Activated T-helper 17 cell treated with anti-CD3 and anti-CD28 coated beads, Interleukin-2, amount 50 U/mL, for 72 hours (primary cell): ENCODE measurements around the gene MFRP. TPM values are rescaled to one million over a fixed set of nuclear protein-coding genes. Genes with fewer than 3 reads are reported as not detected.
"Not testable (repeated sequence)": the region's sequence is repeated elsewhere in the genome, so short reads cannot be mapped to it uniquely, and the experiment has no call there.

Source experiments
- ATAC-seq: fragments of 150-1000 bp; cut with Tn5 transposase; replicated peaks from 2 replicates; pipeline ENCODE4 v1.10.0; 2021; ENCODE audit warnings: mild to moderate bottlenecking, moderate library complexity
- H3K27ac Mint-ChIP-seq: one replicate; pipeline ENCODE4 v1.8.0; 2022; ENCODE audit warnings: mixed read lengths
- H3K27me3 Mint-ChIP-seq: one replicate; pipeline ENCODE4 v1.8.0; 2022; ENCODE audit warnings: mixed read lengths
- H3K36me3 Mint-ChIP-seq: one replicate; pipeline ENCODE4 v1.8.0; 2022; ENCODE audit warnings: low read depth, mild to moderate bottlenecking, mixed read lengths
- H3K4me1 Mint-ChIP-seq: one replicate; pipeline ENCODE4 v1.8.0; 2022; ENCODE audit warnings: mixed read lengths
- H3K4me3 Mint-ChIP-seq: one replicate; pipeline ENCODE4 v1.8.0; 2022; ENCODE audit warnings: mild to moderate bottlenecking, mixed read lengths
- H3K9me3 Mint-ChIP-seq: one replicate; pipeline ENCODE4 v1.8.0; 2022; ENCODE audit warnings: mixed read lengths
- total RNA-seq, 2 donors: library from RNA; stranded (reverse); gene quantifications; one replicate each; pipeline ENCODE4 v1.2.3, GENCODE V29; 2022

Gene MFRP
- total RNA-seq = not detected

DNA sequence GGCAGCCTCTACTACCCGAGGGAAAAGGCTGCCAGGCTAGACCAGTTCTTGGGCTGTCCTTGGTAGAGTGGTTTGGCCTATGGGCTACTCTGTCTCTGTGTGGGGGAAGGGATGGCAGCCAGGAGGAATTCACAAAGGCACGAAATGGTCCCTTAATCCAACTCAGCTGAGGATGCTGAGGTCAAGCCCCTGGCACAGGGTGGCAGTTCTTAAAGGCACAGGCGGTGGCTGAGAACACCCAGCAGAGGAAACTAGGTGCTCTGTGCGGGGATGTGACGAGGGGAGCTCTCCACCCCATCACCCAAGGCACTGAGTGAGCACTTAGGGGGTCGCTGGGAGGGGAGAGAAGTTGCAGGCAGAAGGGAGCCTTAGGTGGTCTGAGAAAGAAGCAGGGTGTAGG lies at the start of gene MFRP:
Gene MFRP, minus strand, starts transcription at position 101 of the 400 bp plus-strand sequence. CDS start 192 bp downstream, outside the sequence.
- no peak within 1 kb of the TSS for H3K27ac Mint-ChIP-seq
- H3K4me3 Mint-ChIP-seq = no peak within 1 kb of the TSS
- H3K4me1 Mint-ChIP-seq = peaks cover 5% of the 10 kb centered on the region
- no peaks in the 10 kb centered on the region for H3K9me3 Mint-ChIP-seq
- peaks cover 26% of the 10 kb centered on the region for H3K27me3 Mint-ChIP-seq
- H3K36me3 Mint-ChIP-seq = no peaks in the 10 kb centered on the region
- ATAC-seq = no peak

DNA sequence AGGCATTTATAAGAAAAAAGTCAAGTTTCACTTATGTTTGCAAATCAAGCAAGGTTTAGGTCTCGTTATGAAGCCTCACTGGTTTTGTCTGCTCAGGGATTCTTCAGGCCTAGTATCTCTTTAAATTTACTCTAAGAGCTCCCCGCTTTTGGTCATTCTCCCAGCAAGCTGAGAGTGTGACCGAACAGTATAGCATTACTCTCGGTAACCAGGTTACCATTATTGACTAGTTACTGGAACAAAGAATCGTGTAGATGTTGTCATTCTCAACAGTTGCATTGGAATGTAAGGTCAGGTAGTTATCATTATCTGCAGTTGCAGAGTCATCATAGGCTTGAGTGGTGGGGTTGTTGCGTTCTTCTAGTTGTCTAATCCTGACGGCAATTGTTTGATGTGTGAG lies 44.8 kb upstream of the MFRP start:
- H3K4me3 Mint-ChIP-seq = no peak overlapping the region
- H3K36me3 Mint-ChIP-seq = no peaks in the 10 kb centered on the region
- H3K9me3 Mint-ChIP-seq = no peaks in the 10 kb centered on the region
- H3K27me3 Mint-ChIP-seq = peaks cover 11% of the 10 kb centered on the region
- H3K4me1 Mint-ChIP-seq = no peaks in the 10 kb centered on the region
- ATAC-seq = no peak
- H3K27ac Mint-ChIP-seq = no peak overlapping the region

DNA sequence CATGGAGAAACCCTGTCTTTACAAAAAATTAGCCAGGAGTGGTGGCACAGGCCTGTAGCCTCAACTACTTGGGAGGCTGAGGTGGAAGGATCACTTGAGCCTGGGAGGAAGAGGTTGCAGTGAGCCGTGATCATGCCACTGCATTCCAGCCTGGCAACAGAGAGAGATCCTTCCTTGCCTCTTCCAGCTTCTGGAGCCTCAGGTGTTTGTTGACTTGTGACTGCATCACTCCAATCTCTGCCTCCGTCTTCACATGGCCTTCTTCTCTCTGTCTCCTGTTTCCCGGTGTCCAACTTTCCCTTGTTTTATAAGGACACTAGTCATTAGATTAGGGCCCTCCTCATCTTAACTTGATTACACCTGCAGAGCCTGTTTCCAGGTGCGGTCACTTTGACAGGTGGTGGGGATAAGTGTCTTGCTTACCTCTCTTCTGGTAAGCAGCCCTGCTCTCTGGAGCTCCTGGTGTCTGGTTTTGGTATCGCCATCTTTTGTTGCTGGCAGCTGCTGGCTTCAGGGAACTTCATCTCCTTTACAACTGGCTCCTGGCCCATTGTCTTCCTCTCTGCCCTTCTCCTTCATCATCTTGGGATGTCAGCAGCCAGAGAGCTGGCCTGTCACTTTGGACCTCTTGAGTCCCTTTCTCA lies 43.2 kb upstream of the MFRP start:
- Mint-ChIP-seq H3K9me3 (no peaks in the 10 kb centered on the region), H3K27me3 (peaks cover 4% of the 10 kb centered on the region), H3K36me3 (no peaks in the 10 kb centered on the region), H3K4me1 (no peaks in the 10 kb centered on the region), H3K27ac (no peak overlapping the region), H3K4me3 (no peak overlapping the region)
- no peak for ATAC-seq

DNA sequence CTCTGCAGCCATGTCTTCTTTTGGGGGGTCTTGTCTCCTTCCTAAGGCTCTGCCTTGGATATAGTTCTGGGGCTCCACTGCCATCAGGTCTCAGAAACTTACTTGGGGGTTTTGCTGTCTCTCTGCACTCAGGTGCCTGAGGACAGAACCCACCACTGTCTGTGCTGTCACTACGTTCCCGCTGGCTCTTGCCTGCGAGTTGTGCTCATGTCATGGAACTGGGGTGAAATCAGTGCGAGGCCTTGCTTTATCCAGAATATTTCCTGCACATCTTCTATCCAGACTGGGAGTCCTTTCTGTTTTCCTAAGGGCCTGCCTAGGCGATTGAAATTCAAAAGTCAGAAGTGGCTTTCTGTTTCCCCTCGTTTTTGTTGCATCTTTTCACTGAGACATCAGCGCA lies 41.6 kb upstream of the MFRP start:
- Mint-ChIP-seq H3K27me3 (no peaks in the 10 kb centered on the region), H3K9me3 (no peaks in the 10 kb centered on the region), H3K4me1 (no peaks in the 10 kb centered on the region), H3K4me3 (no peak overlapping the region), H3K27ac (no peak overlapping the region), H3K36me3 (no peaks in the 10 kb centered on the region)
- ATAC-seq = no peak

DNA sequence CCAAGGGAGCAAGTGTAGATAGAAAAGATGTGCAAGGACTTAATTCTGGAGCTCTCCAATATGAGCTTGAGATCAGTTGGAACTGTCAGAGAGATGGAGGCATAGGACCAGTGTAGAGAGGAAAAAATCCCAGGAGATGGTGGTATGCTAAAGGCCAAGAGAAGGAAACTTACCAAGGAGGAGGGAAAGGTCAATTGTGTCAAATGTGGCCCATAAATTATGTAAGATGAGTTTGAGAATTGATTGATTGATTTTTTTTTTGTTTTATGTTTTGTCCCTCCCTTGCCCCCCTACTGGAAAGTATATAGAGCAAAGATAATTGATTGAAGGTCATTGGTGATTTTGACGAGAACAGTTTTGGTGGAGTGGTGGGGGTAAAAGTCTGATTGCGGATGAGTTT lies 37.8 kb upstream of the MFRP start:
- Mint-ChIP-seq H3K4me3 (no peak overlapping the region), H3K36me3 (no peaks in the 10 kb centered on the region), H3K4me1 (no peaks in the 10 kb centered on the region), H3K27ac (no peak overlapping the region), H3K27me3 (no peaks in the 10 kb centered on the region), H3K9me3 (no peaks in the 10 kb centered on the region)
- ATAC-seq = no peak

DNA sequence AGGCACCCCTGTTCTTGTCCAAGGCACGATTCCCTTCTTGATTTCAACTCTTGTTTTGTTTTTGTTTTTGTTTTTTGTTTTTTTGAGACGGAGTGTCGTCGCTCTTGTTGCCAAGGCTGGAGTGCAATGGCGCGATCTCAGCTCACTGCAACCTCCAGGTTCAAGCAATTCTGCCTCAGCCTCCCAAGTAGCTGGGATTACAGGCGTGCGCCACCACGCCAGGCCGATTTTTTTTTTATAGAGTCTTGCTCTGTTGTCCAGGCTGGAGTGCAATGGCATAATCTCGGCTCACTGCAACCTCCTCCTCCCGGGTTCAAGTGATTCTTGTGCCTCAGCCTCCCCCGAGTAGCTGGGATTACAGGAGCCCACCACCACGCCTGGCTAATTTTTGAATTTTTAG lies 36.0 kb upstream of the MFRP start:
- not testable (repeated sequence) for ATAC-seq, H3K4me3 Mint-ChIP-seq, H3K27me3 Mint-ChIP-seq, H3K9me3 Mint-ChIP-seq, H3K4me1 Mint-ChIP-seq, H3K27ac Mint-ChIP-seq, H3K36me3 Mint-ChIP-seq

DNA sequence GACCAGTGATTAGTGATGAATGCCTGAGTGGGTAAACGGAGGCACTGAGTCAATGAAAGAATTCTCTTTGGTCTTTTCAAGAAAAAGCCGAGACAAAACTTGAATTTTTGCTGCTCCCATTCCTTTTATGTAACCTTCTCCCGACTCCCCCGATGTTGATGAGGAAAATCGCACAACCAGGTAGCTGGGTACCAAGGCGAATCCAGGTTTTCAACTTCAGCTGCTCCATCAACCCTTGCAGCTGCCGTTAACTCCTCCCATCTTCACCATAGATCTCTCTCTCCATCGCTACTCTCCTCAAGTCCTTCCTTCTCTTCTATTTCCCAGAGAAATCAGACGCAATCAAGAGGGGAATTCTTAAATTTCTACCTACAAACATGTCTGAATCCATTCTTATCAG lies 35.6 kb upstream of the MFRP start:
- Mint-ChIP-seq H3K9me3 (no peaks in the 10 kb centered on the region), H3K4me3 (no peak overlapping the region), H3K36me3 (no peaks in the 10 kb centered on the region), H3K27ac (no peak overlapping the region), H3K27me3 (no peaks in the 10 kb centered on the region), H3K4me1 (no peaks in the 10 kb centered on the region)
- no peak for ATAC-seq

DNA sequence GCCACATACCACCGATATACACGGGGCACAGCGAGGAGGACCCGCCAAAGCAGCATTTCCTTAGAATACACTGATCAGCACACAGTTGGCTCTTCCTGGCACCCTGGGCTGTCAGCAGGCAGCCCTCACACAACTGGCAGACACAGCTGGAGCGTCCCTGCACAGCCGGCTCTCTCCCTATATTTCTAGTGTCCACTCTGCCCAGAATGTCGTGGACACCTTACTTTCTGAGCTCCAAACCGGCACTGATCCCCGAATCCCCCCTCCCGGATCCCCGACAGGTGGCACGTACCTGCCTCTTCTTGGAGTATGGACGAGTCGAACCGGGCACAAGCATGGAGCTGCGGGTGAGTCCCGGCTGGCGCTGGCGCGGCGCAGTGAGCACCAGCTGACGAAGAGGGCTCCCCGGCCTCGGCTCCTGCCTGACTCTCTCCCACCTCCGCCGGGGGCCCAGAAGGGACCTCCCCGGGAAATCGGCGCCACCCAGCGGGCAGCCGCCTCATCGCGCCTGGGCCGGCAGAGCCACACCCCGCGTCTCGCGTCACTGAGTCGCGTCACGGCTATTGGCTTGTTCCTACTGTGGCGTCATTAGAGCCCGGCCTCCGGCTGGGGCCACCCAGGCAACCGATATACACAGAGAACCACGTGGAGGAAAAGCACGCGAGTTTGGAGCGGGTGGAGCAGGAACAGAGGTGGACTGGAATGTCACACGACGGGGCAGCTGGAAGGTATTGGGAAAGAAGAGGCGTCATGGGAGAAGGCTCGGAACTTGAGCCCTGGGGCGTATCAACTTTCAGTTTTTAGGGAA lies 34.9 kb upstream of the MFRP start, which contains the start of gene USP2:
Gene USP2, minus strand, starts transcription at position 510 of the 808 bp plus-strand sequence. CDS start 8,210 bp downstream, outside the sequence.
- peak; percentile 99 for ATAC-seq
- no peaks in the 10 kb centered on the region for H3K9me3 Mint-ChIP-seq
- H3K27me3 Mint-ChIP-seq = no peaks in the 10 kb centered on the region
- no peaks in the 10 kb centered on the region for H3K4me1 Mint-ChIP-seq
- no peak within 1 kb of the TSS for H3K27ac Mint-ChIP-seq
- no peak within 1 kb of the TSS for H3K4me3 Mint-ChIP-seq
- no peaks in the 10 kb centered on the region for H3K36me3 Mint-ChIP-seq

DNA sequence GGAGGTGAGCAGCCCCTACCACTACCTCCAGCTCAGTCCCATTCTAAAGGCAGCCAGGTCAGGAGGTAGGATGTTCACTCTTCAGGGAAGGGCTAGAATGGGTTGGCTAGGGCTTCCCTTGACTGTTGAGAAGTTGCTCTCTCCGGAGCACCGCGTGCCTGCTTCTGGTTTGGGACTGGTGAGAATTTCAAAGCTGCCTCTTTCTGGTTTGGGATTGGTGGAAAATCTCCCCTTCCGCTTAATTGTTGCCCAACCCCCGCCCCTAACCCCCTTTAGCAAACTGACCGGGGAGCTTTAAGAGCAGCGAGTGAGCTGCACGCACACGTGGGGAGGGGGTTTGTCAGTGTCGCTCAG lies 34.3 kb upstream of the MFRP start:
- Mint-ChIP-seq H3K36me3 (no peaks in the 10 kb centered on the region), H3K4me1 (no peaks in the 10 kb centered on the region), H3K4me3 (no peak overlapping the region), H3K27me3 (no peaks in the 10 kb centered on the region), H3K27ac (no peak overlapping the region), H3K9me3 (no peaks in the 10 kb centered on the region)
- no peak for ATAC-seq

DNA sequence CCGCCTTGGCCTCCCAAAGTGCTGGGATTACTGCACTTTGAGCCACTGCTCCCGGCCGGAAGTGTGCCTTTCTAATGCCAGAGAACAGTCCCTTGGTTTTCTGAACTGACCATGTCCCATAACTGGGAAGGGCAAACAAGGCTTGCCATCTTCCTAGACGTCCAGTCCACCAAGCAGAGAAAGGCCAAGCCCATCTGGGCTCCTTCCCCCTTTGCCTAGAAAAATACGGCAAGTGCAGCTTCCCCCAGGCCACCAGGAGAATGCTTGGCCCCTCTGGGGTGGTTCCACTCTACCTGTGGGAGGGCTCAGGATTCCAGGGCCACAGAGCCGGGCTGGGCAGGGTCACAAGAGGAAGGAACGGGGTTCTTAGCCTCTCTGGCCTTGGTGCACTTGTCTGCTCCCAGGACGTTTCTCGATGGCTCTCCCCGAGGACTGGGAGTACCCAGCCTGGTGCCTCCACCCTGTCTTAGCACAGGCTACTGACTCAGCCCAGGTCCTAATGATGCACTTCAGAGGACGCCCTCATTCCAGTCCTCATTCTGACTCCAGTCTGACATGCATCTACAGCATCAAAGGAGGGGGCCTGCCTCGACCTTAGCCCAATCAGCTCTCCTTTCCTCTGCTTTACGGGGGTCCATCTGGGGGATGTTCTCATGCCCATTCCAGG lies 33.8 kb upstream of the MFRP start:
- Mint-ChIP-seq H3K27me3 (no peaks in the 10 kb centered on the region), H3K9me3 (no peaks in the 10 kb centered on the region), H3K36me3 (no peaks in the 10 kb centered on the region)

DNA sequence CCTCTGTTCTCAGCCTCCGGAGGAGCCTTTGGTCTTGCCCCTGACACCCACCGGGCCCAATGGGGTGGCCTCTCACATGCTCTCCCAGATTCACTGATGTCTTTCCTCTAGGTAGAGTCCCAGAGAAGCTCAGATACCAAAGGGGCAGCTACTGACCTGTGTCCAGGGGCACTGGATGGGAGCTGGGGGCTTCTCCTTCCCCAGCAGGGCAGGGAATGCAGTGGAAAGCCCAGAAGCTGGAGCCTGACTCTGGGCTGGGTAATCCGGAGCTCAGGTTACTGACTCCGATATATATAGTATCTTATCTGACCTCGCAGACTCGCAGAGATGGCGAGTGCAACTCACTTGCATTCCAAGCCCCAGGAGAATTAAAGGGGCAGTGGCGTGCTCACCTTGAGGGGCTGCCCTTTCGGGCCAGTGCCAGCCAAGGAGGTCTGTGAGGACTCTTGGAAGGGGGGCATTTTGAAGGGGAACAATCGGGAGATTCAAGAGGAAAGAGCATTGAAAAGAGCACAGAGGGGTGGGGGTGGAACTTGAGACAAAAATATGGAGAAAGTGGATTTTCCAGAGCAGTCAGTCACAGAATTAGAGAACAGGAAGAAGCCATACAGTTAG lies 32.5 kb upstream of the MFRP start:
- ATAC-seq = no peak
- Mint-ChIP-seq H3K36me3 (no peaks in the 10 kb centered on the region), H3K9me3 (no peaks in the 10 kb centered on the region), H3K27me3 (no peaks in the 10 kb centered on the region), H3K4me1 (no peaks in the 10 kb centered on the region), H3K4me3 (no peak overlapping the region), H3K27ac (peak overlapping the region; percentile 3)

More for the DNA sequence above, 33.8 kb upstream of the MFRP start:
- H3K27ac Mint-ChIP-seq = no peak overlapping the region
- H3K4me1 Mint-ChIP-seq = no peaks in the 10 kb centered on the region
- ATAC-seq = no peak
- no peak overlapping the region for H3K4me3 Mint-ChIP-seq

DNA sequence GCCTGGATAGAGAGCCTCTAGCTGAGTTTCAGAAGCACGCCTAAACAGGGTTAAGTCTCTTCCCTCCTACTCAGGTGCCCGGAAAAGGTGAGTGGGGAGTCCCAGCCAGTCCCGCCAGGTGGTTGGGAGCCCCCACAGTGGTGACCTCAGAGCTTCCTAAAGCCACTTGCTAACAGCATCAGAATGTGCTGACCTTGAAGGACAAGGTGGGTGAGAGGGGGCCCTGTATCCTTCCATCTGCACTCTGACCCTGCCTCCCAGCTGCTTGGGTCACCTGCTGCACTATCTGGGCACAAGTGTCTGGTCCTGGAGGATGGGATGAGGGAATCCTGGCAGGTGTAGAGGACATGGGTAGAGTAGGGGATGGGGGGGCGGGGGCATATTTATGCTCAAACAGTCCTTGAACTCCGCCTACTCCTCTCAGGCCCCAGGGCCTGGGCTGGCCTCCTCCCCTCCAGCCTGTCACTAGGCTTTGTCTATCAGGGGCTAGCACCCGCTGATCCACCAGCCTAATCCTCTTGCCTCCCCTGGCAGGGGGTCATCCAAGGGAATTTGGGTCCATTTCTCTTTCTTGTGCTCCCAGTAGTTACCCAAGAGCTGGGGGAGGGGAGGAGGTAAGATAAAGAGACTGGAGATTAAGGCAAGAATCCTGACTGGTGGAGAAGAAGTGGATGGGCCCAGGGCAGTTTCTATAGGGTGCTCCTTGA lies 31.6 kb upstream of the MFRP start:
- peak overlapping the region; percentile 3 for H3K27ac Mint-ChIP-seq
- ATAC-seq = no peak
- H3K27me3 Mint-ChIP-seq = no peaks in the 10 kb centered on the region
- H3K4me1 Mint-ChIP-seq = no peaks in the 10 kb centered on the region
- H3K36me3 Mint-ChIP-seq = no peaks in the 10 kb centered on the region
- H3K9me3 Mint-ChIP-seq = no peaks in the 10 kb centered on the region
- H3K4me3 Mint-ChIP-seq = no peak overlapping the region

DNA sequence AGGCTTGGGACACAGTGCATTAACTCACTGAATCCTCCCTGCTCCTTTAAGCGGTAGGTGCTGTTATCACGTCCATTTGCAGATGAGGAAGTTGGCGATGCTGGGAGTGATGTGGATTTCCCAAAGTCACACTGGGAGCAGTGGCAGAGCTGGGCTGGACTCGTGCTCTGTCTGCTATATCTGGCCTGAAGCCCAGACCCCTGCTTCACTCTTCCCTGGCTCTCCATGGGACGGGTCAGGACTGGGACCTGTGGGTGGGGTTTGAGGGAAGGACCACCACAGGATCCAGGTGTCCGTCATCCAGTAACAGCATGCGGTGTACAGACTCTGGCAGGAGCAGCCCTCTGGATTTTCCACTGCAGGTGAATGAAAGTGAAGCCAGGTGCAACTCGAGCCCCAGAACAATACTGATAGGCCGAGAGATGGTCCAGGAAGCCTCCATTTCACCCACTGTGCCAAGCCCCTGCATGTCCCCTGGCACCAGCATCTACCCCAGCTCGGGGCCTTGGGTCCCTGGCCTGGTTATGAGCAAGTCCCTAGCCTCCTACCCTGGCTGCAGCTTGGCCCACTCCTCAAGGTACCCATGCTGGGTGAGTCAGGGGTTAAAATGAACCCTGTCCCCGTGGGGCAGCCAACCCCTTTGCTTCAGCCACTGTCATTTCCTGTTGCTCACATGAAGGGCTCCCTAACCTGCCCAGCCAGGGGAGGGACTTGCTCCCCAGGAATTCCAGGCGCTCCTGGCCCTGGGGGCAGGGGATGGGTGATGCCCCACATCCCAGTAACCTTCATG lies 30.8 kb upstream of the MFRP start:
- no peak overlapping the region for H3K27ac Mint-ChIP-seq
- no peaks in the 10 kb centered on the region for H3K9me3 Mint-ChIP-seq
- no peak for ATAC-seq

More for the DNA sequence above, 30.8 kb upstream of the MFRP start:
- H3K4me1 Mint-ChIP-seq = no peaks in the 10 kb centered on the region
- no peaks in the 10 kb centered on the region for H3K36me3 Mint-ChIP-seq
- no peaks in the 10 kb centered on the region for H3K27me3 Mint-ChIP-seq
- H3K4me3 Mint-ChIP-seq = no peak overlapping the region
